Smooth muscle cell of the brain vasculature (primary cell): ENCODE measurements around the gene TAF11L2.
"Not testable (repeated sequence)": the region's sequence is repeated elsewhere in the genome, so short reads cannot be mapped to it uniquely, and the experiment has no call there.

Experiments
- DNase-seq: peaks from one replicate; pipeline ENCODE4 v3.0.0-alpha.2; 2012; ENCODE audit warnings: low read depth, low spot score

The TAF11L2 gene

DNA sequence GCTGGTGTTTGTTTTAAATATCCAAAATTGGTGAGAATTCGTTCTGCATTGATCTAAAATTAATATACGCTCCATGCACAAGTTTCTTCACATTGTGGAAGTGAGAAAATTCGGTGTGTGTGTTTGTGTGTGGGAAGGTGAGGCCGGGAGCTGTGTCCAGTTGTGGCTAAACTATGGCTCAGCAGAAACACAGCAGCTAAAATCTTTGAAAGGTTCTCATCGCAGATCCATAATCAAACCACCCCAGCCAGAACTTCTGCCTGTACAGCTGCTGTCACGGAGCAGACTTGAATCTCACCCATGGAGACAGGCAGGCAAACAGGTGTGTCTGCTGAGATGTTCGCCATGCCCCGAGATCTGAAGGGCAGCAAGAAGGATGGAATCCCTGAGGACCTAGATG, at the start of gene TAF11L2:
TSS of gene TAF11L2 (plus strand) at position 301 of the 400 bp plus-strand sequence.
- not testable (repeated sequence) for DNase-seq

DNA sequence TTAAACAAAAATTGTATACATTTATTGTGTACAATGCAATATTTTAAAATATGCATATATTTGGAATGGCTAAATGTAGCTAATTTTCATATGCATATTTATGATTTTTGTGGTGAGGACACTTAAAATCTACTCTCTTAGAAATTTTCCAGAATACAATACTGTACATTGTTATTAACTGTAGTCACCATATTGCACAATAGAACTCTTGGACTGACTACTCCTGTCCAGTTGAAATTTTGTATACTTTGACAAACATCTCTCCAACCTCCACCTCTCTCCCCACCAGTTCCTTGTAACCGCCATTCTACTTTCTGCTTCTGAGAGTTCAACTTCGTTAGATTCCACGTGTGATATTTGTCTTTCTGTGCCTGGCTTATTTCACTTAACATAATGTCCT, 49.2 kb upstream of the TAF11L2 start:
- no peak for DNase-seq

DNA sequence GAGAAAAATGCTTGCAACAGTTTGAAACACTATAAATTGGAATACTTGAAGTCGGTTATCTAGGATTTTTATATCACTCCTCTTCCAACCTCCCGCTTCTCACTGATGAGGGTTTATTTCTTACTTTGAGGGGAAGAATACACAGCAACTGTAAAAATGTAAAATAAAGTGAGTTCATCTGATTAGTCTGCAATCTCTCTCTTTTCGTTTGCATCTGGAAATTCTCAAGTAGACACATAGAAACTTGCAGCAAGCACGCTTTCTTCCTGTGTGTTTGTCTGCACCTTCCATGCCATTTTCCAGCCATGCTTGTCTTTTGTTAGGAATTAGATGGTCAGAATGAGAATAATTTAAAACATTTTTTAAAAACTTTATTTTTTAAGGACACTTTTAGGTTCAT, 45.1 kb upstream of the TAF11L2 start:
- no peak for DNase-seq

DNA sequence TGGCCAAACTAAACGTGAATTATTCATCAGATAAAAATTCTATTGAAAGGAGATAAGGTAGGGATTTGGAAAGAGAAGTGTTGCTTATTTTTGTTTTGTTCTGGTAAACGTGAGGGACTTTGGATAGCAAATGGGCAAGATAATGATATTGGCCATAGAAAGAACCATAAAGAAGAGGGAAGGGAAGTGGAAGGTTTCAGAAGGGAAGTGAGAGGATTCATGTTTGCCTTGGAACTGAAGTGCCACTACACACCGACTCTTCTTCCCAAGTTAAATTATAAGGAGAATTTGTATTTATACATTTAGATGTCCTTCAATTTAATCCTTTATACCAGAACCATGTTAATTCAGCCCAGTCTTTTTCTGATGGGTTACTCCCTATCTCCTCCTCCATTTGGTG, 42.1 kb upstream of the TAF11L2 start:
- no peak for DNase-seq

- no peak for DNase-seq
Observed at GRCh38 chr5:17461793-17462192, 36.2 kb upstream of the TAF11L2 start.

- DNase-seq: no peak
Observed at GRCh38 chr5:17463653-17464052, 34.4 kb upstream of the TAF11L2 start.

DNA sequence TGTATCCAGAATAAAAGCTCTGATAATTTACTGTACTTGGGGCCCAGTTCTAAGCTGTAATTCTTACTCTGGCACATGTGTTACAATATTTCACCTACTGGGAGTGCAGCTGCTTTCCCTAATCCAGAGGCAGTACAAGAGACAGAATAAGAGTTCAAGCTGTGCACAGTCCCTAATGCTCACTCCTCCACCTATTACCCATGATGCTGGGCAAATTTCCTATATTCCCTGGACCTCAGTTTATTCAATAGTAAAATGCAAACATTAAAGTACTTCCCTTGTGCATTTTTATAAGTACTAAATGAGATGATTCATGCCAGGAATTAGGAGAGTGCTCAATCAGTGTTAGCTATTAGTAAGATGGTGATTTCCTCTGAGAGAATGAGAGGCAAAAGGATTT, 28.0 kb upstream of the TAF11L2 start:
- DNase-seq: no peak

GRCh38 chr5:17475064-17475463, 23.0 kb upstream of the TAF11L2 start:
- DNase-seq: not testable (repeated sequence)

DNA sequence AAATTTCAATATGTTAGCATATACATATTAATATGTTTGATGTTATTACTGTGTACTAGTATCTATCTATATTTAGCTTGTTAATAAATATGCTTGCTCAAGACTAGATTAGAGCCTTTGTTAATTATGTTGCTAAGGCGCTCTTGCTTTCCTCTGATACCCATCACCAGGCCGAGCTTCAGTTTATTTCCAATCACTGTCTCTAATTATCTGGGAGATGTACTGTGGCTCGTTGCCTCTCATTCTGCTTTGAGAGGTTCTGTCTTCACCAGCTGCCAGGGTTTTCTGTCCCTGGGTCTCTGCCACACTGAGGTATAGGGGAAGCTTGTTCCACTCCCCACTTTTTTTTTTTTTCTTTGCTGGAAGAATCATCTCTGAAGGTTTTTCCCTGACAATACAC, 21.0 kb upstream of the TAF11L2 start:
- no peak for DNase-seq

GRCh38 chr5:17477573-17478265, 20.3 kb upstream of the TAF11L2 start:
- DNase-seq: no peak

DNA sequence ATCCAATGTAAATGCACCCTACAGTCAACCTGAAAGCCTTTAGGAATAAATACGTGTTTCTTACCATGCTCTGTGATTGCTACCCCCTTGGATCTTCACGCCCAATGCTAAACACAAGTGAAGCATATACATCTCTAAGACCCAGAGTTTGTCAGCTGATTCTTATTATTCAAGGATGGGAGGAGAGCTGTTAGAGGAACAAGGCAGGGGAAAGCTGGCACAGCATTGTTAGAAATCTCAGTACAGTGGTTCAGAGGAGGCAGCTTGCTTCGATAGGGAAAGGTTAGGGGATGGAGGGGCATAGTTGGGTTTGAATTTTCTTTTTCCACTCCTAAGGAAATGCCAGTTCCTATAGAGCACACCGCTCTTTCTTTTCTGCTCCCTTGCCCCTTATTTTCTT, 16.7 kb upstream of the TAF11L2 start:
- no peak for DNase-seq

- DNase-seq: no peak
Observed at GRCh38 chr5:17482790-17483189, 15.2 kb upstream of the TAF11L2 start.

DNA sequence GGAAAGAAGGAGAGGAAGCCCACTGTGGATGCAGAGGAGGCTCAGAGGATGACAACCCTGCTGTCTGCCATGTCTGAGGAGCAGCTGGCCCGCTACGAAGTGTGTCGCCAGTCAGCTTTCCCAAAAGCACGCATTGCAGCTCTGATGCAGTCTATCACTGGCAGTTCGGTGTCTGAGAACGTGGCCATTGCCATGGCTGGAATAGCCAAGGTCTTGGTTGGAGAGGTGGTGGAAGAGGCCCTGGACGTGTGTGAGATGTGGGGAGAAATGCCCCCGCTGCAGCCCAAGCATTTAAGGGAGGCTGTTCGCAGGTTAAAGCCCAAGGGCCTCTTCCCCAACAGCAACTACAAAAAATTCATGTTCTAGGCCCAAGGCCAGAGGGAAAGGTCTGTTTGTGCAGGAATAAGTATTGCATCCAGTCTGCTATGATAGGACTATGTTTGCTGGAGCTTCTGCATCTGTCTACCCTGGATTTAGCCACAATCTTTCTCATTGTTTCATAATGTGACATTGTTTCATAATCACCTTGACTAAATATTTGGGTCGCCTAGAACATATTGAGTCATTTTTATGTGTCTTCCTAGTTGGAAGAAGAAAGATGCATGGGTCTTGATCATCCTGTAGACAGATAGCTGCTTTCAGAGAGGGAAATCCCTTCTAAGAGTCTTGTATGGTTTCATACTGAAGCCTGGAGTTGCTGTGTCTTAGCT, 11.4 kb upstream of the TAF11L2 start:
- DNase-seq: not testable (repeated sequence)

DNA sequence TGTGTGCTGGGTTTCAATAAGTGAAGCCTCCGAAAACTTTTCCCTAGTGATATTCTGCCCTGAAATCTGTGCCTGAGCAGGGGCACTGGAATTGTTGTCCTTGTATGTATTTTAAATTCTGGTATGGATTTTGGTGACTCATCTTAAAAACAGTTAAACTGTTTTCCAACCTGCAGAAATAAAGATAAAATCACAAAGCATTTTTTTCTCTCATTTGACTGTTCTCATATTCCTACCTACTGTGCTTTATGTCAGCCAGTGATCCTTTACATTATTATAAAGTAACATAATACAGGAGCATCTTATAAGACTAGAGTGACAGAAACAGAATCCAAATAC, 10.9 kb upstream of the TAF11L2 start:
- DNase-seq: no peak

GRCh38 chr5:17491257-17491656, 6.8 kb upstream of the TAF11L2 start:
- not testable (repeated sequence) for DNase-seq

GRCh38 chr5:17492770-17493169, 5.3 kb upstream of the TAF11L2 start:
- no peak for DNase-seq

DNA sequence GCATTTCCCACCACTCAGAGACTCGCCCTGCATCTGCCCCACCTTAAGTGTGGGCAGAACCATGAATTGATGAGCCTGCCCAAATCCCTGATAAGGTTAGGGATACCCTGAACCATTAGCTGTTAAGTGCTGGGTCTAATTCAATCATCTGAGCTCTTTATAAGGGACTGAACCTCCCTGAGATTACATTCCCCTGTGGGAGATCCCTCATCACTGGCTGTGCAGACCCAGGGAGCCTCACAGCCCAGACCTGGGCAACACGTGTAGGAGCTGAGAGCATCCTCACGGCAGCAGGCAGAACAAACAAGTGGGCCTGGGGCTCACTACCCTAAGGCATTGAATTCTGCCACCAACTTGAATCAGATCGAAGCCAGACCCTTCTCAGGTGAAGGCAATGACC, 585 bp upstream of the TAF11L2 start:
- no peak for DNase-seq

DNA sequence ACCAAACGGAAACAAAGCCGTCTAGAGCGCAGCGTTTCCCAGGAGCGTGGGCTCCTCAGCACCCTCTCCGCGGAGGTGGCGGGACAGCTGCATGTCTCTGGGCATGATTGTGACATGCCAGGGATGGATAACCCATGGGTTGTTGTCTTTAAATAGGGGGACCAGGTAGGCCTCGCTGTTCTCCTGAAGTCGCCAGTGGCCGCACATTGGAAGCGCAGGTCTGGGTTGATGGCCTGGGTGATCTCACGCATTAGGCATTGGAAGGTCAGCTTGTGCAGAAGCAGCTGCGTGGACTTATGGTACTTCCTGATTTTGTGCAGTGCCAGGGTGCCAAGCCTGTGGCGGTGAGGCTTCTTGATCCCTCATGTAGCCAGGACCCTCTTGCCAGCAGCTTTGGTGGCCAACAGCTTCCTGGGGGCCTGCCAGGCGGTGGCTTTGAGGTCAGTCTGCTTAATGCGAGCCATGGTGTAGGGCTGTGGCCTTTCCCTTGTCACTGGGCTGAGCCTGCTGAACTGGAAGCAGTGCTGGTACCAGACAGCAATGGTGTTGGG, 13.8 kb downstream of the TAF11L2 start:
- DNase-seq: no peak

- DNase-seq: not testable (repeated sequence)
Observed at GRCh38 chr5:17517526-17517925, 19.5 kb downstream of the TAF11L2 start.

DNA sequence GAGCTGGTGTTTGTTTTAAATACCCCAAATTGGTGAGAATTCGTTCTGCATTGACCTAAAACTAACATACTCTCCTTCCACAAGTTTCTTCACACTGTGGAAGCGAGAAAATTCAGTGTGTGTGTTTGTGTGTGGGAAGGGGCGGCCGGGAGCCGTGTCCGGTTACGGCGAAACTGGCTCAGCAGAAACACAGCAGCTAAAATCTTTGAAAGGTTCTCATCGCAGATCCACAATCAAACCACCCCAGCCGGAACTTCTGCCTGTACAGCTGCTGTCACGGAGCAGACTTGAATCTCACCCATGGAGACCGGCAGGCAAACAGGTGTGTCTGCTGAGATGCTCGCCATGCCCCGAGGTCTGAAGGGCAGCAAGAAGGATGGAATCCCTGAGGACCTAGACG, 20.0 kb downstream of the TAF11L2 start, which contains the start of gene TAF11L3:
TSS of gene TAF11L3 (plus strand) at position 301 of the 400 bp plus-strand sequence.
- not testable (repeated sequence) for DNase-seq

GRCh38 chr5:17519508-17519907, 21.5 kb downstream of the TAF11L2 start:
- DNase-seq: not testable (repeated sequence)

GRCh38 chr5:17521501-17521900, 23.5 kb downstream of the TAF11L2 start, which contains the start of gene TAF11L4:
TAF11L4 (plus strand) TSS chr5:17521801.
- DNase-seq: not testable (repeated sequence)

- not testable (repeated sequence) for DNase-seq
Observed at GRCh38 chr5:17524935-17525334, 26.9 kb downstream of the TAF11L2 start, which contains the start of gene TAF11L5. TAF11L5 (plus strand) TSS chr5:17525235.
